GM21360 (cell line): ENCODE results near the gene LRMDA.
"Not testable (repeated sequence)": the region's sequence is repeated elsewhere in the genome, so short reads cannot be mapped to it uniquely, and the experiment has no call there.

Source experiments
- ATAC-seq: cut with Tn5 transposase; IDR thresholded peaks from one replicate; pipeline ENCODE4 v1.9.1; 2021; ENCODE audit warnings: mild to moderate bottlenecking, moderate library complexity; ENCODE audit not compliant: unreplicated experiment

LRMDA gene

DNA sequence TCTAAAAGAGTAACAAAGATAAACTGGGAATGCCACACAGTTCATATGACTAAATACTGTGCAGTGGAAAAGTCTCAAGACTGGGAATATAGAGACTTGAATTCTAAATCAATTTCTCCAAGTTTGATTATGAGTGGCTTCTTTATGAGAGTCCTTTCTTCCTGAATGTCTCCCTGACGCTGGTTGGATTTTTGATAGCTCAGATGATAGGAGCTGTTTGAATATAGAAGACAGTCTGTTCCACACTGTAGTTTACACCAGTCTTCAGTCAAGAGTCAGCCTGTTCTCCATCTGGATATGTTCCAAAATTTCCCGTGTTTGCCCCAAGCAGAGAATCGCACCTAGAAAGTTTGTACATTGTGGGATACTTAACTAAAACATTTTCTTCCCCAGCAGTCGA lies 173.7 kb downstream of the LRMDA start:
- ATAC-seq: no peak

DNA sequence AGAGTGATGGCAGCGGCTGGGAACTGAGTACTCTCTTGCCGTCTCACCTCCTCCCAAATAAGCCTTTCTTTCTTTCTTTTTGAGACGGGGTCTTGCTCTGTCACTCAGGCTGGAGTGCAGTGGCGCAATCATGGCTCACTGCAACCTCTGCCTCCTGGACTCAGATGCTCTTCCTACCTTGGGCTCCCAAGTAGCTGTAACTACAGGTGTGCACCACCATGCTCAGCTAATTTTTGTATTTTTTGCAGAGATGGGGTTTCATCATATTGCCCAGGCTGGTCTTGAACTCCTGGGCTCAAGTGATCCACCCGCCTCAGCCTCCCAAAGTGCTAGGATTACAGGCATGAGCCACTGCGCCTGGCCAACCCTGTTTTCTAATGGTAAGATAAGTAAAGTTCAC lies 174.4 kb downstream of the LRMDA start:
- not testable (repeated sequence) for ATAC-seq

DNA sequence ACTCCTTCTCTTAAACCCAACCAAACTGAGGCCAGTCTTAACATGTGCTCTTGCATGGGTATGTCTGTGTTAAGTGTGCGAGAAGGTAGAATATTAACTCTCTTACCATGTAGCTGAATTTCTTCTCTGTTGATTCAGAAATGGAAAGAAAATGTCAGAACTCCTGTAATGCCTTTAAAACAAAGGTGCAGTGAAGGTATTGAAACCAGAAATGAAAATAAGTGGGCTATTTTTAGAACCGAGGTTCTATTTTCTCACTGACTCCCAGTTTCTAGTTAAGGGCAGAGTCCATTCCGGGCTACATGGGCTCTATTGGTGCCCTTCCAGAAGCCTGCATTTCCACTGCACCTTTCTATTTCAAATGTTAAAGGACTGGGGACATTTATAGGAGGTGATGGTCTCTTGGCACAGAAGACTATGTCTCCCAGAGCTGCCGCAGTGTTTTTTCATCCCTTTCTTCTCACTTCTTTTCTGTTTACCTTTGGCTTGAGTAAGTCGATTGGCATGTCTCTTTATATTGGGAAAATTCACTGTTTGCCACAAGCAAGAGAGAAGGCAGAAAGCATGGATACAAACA lies 174.9 kb downstream of the LRMDA start:
- ATAC-seq: no peak

DNA sequence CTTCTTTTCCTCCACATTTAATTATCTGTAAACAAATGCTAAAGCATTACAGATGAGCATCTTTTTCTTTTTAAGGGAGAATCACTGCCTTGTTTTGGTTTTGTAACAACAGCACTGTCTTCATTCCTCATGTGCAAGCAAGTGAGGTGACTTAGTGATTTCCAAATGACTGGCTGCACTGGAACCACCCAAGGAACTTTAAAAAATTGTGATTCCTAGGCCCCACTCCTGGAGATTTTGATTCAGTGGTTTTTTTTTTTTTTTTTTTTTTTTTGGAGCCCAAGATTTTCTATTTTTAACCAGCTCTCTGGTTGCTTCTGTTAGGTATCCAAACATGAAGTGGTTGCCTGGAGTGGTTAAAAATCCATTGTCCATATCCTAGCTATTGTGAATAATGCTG lies 176.2 kb downstream of the LRMDA start:
- ATAC-seq: no peak

DNA sequence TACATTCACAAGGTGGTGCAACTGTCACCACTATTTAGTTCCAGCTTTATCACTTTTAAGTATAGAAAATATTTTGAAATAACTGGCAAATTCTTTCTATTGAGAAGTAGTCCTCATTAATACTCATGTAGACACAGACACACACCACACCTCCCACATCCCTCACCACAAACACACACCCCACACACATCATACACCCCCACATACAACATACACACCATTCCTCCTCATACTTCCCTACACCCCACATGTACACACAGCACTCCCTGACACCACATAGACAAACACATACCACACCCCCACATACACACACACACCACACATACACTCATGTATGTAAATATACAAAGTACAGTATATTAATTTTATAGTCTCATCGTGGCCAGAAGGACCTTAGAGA lies 178.8 kb downstream of the LRMDA start:
- no peak for ATAC-seq

DNA sequence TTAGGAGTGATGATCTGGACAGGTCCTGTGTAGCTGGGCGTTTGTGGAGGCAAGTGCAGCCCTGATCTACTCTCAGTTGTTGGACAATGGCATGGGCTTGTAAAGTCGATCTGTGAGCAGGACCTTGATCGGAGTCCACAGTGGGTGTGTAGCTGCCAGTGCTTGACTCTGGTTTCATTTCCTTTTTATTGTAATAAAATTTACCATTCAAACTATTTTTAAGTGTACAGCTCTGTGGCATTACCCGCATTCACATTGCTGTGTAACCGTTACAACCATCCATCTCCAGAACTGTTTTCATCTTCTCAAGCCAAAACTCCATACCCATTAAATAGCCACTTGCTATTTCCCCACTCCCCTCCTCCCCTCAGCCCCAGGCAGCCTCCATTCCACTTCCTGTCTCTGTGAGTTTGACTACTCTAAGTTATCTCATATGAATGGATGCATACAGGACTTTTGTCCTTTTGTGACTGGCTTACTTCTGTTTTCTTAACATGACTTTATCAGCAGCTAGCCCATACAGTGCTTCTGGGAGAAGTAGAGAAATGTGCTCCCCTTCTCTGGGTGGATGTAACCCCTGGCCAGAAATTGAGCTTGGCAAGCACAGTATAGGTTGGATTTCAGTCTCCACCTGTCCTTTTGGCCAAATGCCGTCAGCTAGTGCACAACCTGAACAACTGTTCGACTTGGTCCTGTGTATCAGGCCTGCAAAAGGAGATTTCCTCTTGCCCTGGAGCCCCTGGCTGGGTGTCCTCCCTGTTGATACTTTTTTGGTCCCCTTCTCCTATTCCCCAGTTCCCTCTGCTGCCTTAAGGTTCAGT lies 180.0 kb downstream of the LRMDA start:
- peak; percentile 46 for ATAC-seq

DNA sequence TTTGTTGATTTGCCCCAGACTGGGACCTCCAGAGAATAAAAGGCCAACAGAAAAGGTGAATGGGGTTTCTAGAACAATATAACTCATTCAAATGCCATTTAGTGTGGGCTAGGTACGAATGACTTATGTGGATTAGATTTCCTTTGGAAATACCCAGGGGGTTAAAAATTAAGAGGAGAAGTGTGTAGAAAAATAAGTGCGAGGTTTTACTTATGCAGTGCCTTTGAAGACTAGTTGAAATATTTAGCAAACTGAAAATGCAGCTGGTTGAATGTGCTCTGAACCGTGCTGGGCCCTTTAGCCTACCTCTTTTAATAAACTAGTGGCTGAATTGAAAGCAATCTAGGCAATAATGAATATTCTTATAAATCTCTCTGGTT lies 180.6 kb downstream of the LRMDA start:
- ATAC-seq: no peak

DNA sequence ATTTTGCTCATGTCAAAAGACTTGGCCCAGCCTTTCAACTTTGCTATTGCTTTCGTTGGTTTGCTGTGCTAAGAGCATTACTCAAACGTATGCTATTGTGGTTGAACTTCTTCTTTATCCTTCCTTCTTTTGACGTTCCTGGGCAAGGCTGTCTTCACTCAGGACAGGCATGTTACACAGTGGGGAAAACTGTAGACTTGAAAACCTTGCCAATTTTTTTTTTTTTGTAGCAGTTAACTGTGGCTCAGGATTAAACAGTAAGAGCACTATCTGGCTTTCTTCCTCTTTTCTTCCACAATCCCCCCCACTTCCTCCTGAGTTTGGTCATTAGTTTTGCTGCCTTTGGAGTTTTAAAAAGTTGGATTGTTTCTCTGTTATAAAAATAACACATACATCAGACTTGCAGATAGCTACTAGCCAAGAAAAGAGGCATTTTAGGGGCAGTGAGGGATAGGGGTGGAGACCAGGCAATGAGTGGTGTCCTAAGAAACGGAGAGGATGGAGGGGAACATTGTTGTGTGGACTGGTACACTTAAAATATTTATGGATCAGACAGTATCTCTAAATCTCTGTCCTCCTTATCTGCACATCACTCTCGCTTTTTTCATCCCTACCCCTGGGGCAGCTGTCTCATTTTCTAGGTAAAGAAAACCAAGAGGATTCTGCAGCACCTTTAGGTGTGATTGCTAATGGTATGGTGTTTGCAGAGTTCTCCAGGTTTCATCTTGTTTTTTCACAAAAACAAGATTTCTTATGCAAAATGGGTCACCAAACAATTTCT lies 181.7 kb downstream of the LRMDA start:
- no peak for ATAC-seq

DNA sequence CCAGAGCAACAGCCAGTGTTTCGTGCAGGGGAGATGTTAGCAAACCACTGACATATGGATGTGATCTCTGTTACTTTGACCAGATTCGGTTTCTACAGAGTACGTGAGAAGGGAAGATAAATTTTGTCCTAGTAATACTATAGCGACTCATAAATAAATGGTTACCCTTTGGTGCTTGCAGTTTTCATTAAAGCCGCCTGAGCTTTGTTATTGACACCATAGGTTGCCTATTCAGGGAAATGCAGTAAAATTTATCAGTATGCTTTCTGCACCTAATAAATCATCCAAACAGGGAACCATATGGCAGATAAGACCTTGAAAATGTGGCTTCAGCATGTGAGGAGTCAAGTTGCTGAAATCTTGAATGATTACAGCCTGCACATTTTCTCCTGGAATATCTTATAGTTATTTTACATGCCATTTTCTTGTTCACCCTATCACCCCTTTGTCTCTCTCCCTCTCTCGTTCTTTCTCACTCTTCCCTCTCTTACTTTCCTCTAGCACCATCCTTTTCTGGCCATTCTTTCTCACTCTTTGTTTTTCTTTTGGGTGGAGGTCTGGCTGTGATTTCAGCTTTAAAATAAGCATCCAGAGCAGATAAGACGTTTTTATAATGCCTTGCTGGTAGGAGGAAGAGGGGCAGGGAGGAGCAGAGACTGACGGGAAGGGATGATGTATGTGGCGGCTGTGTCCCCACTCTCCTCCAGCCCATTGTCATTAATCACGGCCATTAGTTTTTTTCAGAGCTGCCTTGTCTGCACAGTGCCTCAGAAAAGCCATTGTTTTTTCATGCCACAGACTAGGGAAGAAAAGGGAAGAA lies 182.5 kb downstream of the LRMDA start:
- ATAC-seq: no peak

DNA sequence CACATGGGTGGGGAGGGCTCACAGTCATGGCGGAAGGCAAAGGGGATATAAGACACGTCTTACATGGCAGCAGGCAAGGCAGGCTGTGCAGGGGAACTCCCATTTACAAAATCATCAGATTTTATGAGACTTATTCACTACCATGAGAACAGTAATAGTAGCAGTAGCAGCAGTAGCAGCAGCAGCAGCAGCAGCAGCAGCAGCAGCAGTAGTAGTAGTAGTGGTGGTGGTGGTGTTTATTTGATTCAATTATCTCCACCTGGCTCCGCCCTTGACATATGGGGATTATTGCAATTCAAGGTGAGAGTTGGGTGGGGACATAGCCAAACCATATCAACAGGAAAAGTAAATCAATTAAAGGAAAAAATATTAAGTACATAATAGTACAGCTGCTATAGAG lies 184.7 kb downstream of the LRMDA start:
- ATAC-seq: no peak

DNA sequence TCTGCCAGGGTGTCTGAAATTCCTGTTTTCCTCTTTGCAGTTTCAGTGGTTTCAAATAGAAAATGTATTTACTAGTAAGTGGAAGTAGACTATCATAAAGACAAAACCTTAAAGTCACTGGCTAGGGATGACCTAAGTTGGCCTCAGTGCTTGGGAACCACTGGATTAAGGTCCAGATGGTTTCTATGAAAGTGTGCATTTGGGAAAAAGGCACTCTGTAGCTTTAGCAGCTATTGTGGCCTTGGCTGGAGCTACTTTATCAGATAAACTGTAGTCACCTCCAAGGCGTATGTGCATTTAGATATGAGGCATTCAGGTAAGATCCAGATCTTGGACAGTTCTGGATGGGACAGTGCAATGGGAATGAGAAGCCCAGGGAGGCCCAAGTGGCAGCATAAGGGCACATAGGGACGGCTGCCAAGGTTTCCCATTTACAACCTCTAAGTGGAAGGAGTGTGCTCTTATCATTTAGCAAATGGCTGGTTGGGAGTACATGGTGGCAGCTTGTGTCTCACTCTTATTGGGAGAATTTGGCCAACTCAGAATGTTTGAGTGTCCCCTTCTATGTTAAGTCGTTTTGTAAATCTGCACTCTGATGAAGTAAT lies 185.6 kb downstream of the LRMDA start:
- ATAC-seq: no peak

DNA sequence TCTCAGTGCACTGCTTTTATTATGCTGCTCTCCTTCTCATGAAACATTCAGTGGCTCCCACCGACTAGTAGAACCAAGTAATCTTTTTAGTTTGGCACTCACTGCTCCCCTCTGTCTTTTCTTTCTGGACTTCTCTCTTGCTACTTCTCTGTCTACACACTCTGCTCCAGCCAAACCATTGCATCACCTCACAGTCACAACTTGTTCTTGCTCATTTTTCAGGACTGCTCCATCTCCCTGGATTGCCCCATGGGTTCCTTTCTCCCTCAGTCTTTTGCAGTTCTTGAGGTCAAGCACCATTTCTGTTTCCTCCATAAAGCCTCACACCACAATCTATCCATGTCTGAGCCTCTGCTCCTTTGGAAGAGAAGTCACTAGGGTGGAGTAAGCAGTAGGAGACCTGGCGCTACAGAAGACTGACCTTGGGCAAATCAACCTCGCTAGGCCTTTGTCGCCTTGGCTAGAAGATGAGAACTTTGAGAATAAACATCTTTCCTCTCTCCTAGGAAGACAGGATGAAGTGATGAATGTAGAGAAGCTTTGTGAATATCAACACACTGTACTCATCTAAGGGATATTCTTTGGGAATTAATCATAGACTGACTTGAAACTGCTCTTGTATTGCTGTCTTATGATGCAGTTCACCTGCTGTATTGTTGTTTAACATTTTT lies 186.2 kb downstream of the LRMDA start:
- no peak for ATAC-seq

DNA sequence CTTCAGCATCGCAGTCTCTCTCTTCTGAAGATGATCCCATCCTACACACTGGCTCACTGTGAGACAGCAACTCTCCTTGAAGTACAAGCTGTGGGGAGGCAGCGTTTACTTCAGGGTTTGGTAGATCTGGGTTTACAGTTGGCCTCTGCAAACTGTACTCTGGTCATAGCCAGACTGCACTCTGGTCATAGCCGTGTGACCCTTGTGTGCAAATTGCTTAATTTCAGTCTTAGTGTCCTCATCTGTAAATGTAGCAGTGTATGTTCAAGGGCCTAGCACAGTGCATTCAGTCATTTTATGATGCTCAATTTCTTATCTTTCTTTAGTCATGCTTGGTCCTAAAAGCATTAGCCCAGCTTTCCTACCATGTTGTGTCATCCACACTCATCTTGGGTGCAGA lies 188.2 kb downstream of the LRMDA start:
- no peak for ATAC-seq

DNA sequence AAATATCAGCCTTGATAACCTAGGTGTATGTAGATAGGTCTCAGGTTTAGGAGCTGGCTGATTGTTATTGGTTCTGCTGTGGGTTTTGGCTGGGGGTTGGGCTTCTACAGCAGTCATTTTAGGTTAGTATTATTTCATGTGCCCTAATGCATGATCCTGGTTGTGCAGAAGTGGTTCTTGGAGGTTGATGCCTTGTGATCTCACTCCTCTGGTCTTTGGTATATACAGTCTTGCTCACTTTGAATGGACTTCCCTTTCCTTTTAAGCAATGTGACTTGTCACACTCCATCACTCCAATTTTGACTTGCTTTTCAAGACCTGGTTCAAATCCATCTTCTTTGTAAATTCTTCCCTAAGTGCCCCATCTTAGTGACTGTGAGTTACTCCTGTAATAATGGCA lies 188.9 kb downstream of the LRMDA start:
- ATAC-seq: no peak

DNA sequence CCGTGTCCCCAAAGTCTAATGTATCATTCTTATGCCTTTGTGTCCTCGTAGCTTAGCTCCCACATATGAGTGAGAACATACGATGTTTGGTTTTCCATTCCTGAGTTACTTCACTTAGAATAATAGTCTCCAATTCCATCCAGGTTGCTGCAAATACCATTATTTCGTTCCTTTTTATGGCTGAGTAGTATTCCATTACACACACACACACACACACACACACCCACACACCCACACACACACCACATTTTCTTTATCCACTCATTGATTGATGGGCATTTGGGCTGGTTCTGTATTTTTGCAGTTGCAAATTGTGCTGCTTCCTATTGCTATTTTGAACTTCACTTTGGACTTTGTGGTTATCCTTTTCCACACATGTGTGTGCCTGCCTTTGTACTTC lies 189.6 kb downstream of the LRMDA start:
- not testable (repeated sequence) for ATAC-seq

DNA sequence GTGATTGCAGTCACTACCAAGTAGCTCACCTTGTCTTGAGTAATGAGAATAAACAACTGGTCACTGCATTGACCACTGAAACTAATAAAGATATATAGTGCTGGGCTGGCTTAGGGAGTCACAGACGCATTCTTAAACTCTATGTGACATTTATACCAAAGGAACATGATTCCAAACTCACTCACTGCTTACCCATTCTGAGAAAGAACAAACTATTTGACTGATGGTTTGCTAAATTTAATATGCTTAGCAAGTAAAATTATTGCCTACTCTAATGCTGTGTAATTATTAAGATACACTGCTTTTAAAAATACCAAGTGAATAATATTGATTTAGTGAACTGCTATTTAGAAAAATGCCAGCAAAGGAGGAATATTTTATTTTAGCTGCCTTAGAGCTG lies 191.1 kb downstream of the LRMDA start:
- ATAC-seq: no peak

DNA sequence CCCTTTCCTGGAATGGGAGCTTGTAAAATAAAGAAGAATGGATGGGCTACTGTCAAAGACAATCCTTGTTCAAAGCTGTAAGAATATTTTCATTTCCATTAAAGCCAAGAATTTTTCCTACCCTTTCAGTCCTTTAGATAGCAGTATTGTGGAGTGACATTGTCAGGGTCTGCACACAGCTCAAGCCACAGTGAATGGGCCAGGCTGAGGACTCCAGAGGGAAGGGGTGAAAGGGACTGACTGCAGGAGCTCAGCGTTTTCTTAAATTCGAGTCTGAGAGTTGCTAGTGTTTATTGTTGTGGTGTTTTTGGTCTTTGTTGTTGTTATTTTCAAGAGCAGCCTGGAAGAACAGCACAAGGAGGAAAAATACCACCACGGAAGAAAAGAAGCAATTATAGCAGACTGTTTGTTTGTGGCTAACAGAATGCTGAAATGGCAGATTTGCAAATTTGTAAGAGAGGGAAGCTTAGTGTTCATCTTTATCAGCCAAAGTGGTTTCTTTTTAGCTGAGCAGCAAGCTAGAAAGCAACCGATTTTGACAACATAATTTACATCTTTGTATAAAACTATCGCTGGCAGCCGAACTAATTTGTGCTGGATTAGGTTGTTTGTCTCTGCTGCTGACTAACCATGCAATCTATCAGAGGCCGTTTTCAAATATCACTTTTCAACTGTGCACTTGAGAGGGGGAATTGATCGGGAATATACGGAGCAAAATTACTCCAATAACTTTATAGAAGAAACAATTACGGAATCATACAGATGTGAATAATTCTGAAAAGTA lies 192.1 kb downstream of the LRMDA start:
- no peak for ATAC-seq

DNA sequence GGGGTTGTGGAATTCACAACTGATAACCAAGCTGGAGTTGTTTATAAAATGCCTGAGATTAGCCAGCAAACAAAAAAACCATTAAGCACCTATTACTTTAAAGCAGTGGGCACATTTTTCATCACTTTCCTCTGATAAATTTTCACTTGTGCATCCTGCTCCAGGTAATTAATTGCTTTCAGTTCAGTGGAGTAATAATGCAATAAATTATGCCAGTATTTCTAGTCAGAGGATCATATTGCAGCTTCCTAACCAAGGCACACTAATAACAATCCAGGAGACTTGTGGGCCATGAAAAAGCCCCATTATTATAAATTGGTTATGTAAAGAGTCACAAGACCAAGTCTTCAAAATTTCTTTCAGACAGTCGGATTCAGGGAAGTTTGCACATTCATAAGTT lies 193.2 kb downstream of the LRMDA start:
- no peak for ATAC-seq

DNA sequence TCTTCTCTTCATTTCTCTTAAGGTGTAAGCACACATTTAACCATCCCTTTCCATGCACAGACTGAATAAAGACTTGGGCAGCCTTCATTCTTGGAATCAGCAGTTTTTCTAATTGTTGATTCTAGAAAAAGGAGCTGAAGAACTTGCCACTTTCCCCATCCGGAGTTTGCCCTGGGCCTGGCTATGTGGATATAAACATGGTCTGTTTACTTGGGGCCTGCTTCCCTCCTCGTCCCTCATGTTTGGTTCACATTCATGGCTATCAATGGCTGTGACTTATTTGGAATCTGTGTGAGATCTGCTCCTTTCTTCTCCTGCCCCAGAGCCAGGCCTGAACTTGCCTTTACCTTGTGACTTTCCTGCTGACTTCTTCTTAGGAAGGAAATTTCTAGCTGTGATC lies 199.3 kb downstream of the LRMDA start:
- ATAC-seq: no peak
